ENCODE results near the gene ACADSB. TPM values are rescaled to one million over a fixed set of nuclear protein-coding genes. Genes with fewer than 3 reads are reported as not detected.

ACADSB gene
- total RNA-seq, 1 donor from 2014 or later: 19.5 TPM

DNA sequence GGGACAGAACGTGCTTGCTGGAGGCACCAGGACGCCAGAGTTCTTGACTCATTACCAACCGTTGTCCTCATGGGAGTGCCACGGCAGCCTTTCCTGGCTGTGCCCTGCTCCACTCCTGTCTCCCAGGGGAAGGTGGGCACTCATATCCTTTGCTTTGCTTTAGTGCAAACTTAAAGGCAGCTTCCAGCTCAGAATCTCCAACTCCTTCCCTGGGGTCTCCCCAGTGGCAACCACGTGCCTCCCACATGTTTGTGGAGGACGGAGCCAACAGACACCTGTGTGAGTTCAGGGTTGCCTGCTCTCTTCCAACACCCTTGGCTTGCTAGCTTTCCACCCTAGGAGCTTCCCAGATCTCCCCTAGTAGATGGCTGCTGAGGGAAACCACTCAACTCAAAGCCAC is 75.0 kb downstream of the ACADSB start:
- no peaks in the 10 kb centered on the region for H3K27me3 Mint-ChIP-seq (ENCODE audit: unreplicated experiment)
- H3K9me3 Mint-ChIP-seq (ENCODE audit: unreplicated experiment): peaks cover 5% of the 10 kb centered on the region
- H3K27ac Mint-ChIP-seq (ENCODE audit: unreplicated experiment): no peak overlapping the region
- TF ChIP-seq, protein P1, sequence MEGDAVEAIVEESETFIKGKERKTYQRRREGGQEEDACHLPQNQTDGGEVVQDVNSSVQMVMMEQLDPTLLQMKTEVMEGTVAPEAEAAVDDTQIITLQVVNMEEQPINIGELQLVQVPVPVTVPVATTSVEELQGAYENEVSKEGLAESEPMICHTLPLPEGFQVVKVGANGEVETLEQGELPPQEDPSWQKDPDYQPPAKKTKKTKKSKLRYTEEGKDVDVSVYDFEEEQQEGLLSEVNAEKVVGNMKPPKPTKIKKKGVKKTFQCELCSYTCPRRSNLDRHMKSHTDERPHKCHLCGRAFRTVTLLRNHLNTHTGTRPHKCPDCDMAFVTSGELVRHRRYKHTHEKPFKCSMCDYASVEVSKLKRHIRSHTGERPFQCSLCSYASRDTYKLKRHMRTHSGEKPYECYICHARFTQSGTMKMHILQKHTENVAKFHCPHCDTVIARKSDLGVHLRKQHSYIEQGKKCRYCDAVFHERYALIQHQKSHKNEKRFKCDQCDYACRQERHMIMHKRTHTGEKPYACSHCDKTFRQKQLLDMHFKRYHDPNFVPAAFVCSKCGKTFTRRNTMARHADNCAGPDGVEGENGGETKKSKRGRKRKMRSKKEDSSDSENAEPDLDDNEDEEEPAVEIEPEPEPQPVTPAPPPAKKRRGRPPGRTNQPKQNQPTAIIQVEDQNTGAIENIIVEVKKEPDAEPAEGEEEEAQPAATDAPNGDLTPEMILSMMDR (IDR thresholded peaks at IDR 0.05): no peak
- no peak for DNase-seq (ENCODE audit: extremely low spot score, unreplicated experiment)
- H3K36me3 Mint-ChIP-seq (ENCODE audit: unreplicated experiment): no peaks in the 10 kb centered on the region
- H3K4me1 Mint-ChIP-seq (ENCODE audit: unreplicated experiment): no peaks in the 10 kb centered on the region
- no peak overlapping the region for H3K4me3 Mint-ChIP-seq (ENCODE audit: unreplicated experiment)

DNA sequence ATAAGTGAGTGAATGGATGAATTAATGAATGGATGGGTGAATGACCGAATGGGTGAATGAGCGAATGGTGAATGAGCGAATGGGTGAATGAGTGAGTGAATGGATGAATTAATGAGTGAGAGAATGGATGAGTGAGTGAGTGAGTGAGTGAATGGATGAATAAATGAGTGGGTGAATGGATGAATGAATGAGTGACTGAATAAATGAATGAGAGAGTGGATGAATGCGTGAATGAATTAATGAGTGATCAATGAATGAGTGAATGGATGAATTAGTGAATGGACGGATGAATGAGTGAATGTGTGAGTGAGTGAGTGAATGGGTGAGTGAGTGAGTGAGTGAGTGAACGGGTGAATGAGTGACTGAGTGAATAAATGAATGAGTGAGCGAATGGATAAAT is 77.5 kb downstream of the ACADSB start:
- no peak for DNase-seq (ENCODE audit: extremely low spot score, unreplicated experiment)
- no peak overlapping the region for H3K4me3 Mint-ChIP-seq (ENCODE audit: unreplicated experiment)
- H3K36me3 Mint-ChIP-seq (ENCODE audit: unreplicated experiment): no peaks in the 10 kb centered on the region
- H3K9me3 Mint-ChIP-seq (ENCODE audit: unreplicated experiment): peaks cover 5% of the 10 kb centered on the region
- H3K4me1 Mint-ChIP-seq (ENCODE audit: unreplicated experiment): no peaks in the 10 kb centered on the region
- H3K27ac Mint-ChIP-seq (ENCODE audit: unreplicated experiment): no peak overlapping the region
- TF ChIP-seq, protein P1 (IDR thresholded peaks at IDR 0.05): no peak
- no peaks in the 10 kb centered on the region for H3K27me3 Mint-ChIP-seq (ENCODE audit: unreplicated experiment)

DNA sequence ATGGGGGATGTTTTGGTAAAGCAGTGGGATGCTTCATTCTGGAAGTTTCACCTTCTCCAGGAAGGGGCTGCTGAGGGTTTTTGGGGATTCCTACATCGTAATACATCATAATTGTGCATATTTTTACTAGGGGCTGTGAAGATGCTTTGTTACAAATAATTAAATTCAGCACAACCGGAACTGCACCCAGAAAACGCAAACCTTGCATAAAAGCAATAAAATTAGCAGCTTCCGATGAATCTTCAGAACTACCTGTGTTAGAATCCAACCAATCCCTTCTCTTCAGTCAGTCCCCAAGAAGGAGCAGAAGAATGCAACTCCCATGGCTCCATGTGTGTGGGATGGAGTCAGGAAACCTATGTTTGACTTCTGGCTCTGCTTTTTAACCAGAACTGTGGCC is 78.5 kb downstream of the ACADSB start:
- Mint-ChIP-seq H3K9me3 (ENCODE audit: unreplicated experiment) (peaks cover 5% of the 10 kb centered on the region), H3K27ac (ENCODE audit: unreplicated experiment) (no peak overlapping the region), H3K27me3 (ENCODE audit: unreplicated experiment) (no peaks in the 10 kb centered on the region), H3K4me3 (ENCODE audit: unreplicated experiment) (no peak overlapping the region), H3K36me3 (ENCODE audit: unreplicated experiment) (no peaks in the 10 kb centered on the region), H3K4me1 (ENCODE audit: unreplicated experiment) (no peaks in the 10 kb centered on the region)
- TF ChIP-seq, protein P1 (IDR thresholded peaks at IDR 0.05): no peak
- no peak for DNase-seq (ENCODE audit: extremely low spot score, unreplicated experiment)

DNA sequence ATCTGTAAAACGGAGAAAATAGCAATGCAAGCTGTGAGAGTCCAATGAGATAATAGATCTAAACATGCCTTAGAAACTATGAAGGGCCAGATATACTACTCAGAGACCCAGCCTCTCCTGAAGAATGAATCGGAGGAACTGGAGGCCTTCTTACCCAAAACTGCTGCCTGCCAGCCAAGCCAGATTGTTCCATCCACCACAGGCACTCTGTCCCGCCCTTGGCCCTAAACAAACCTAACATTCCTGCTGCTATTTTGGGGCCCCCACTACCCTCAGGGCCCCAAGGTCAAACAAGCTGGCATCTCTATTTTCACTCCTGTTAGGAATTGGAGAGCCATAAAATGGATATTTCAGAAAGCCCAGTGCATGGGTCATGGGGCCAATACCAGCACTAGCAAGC is 79.0 kb downstream of the ACADSB start:
- TF ChIP-seq, protein P1 (IDR thresholded peaks at IDR 0.05): no peak
- DNase-seq (ENCODE audit: extremely low spot score, unreplicated experiment): no peak
- peaks cover 5% of the 10 kb centered on the region for H3K9me3 Mint-ChIP-seq (ENCODE audit: unreplicated experiment)
- no peaks in the 10 kb centered on the region for H3K27me3 Mint-ChIP-seq (ENCODE audit: unreplicated experiment)
- no peaks in the 10 kb centered on the region for H3K36me3 Mint-ChIP-seq (ENCODE audit: unreplicated experiment)
- no peaks in the 10 kb centered on the region for H3K4me1 Mint-ChIP-seq (ENCODE audit: unreplicated experiment)
- H3K4me3 Mint-ChIP-seq (ENCODE audit: unreplicated experiment): no peak overlapping the region
- no peak overlapping the region for H3K27ac Mint-ChIP-seq (ENCODE audit: unreplicated experiment)

DNA sequence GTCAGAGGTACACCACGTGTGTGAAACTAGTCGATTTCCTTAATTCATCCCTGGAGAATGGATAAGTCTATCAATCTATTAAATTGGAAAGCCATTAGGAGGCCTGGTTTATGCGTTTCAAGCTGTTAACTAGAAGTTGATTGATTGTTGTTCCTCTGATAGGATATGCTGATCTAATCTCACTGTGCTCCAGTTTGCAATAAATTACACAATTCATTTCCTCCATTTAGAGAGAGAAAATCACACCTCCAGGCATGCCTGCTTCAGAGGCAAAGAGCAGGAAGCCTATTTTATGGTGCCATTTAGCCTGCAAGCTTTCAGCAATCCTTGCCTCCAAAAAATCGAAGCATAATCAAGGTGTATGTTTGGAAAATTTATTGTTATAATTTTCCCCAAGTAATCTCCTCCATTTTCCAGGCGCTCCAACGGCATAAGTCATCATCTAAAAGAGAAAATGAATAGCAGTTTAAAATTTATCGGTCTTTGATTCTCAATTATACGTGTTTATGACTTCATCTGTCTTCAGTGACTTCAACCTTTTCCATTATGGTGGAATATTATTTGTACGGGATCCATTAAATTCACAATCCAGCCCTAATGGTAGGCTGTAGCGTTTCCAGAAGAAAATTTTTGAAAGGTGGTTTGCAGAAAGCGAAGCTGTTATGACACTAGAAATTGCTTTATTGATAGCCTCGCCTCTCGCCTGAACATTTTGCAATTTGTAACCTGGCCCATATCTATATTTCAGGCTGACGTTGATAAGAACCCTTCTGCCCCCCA is 84.0 kb downstream of the ACADSB start:
- H3K4me3 Mint-ChIP-seq (ENCODE audit: unreplicated experiment): no peak overlapping the region
- no peaks in the 10 kb centered on the region for H3K4me1 Mint-ChIP-seq (ENCODE audit: unreplicated experiment)
- no peaks in the 10 kb centered on the region for H3K27me3 Mint-ChIP-seq (ENCODE audit: unreplicated experiment)
- no peak for DNase-seq (ENCODE audit: extremely low spot score, unreplicated experiment)
- TF ChIP-seq, protein P1 (IDR thresholded peaks at IDR 0.05): no peak
- H3K9me3 Mint-ChIP-seq (ENCODE audit: unreplicated experiment): no peaks in the 10 kb centered on the region
- H3K36me3 Mint-ChIP-seq (ENCODE audit: unreplicated experiment): no peaks in the 10 kb centered on the region
- H3K27ac Mint-ChIP-seq (ENCODE audit: unreplicated experiment): no peak overlapping the region
